Measurements from ENCODE around the gene VPS13D. TPM values are rescaled to one million over a fixed set of nuclear protein-coding genes. Genes with fewer than 3 reads are reported as not detected.
A peak's percentile ranks its signal among the peaks of the same experiment; 100 is the strongest.

VPS13D gene
- total RNA-seq, 1 donor from 2014 or later = 88.9 TPM

DNA sequence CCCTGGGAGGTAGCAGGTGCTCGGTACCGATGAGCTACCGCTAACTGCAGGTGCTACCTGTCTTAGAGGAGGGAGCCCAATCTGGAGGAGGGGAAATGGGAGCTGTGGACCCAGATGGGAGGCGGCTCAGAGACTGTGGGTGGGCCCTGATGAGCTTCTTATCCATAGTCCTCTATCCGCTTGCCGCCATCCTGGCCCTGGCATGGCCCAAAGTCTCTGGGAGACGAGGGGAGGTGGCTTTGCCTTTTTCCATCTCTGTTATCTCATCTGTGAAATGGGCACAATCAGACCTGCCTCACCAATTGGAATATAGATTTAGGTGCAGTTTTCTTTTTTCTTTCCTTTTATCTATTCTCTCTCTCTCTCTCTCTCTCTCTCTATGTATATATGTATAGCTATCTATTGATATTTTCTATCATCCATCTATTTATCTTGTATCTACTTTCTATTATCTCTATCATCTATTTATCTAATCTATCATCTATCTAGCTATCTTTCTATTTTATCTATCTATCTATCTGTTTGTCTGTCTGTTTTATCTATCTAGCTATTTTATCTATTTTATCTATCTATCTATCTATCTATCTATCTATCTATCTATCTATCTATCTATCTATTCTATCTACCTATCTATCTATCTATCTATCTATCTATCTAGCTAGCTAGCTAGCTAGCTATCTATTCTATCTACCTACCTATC lies 46.6 kb upstream of the VPS13D start:
- peak overlapping the region; percentile 88 for H3K27ac ChIP-seq
- no peaks in the 10 kb centered on the region for H3K9me3 ChIP-seq
- no peaks in the 10 kb centered on the region for H3K27me3 ChIP-seq
- no peak overlapping the region for H3K4me3 ChIP-seq
- H3K4me1 ChIP-seq = peaks cover 88% of the 10 kb centered on the region
- no peak for TF ChIP-seq CTCF (IDR thresholded peaks at IDR 0.05)
- no peak for TF ChIP-seq POLR2AphosphoS5 (IDR thresholded peaks at IDR 0.05; ENCODE audit: insufficient read depth in 1 of 2, low read depth in 1 of 2)
- no peak for TF ChIP-seq POLR2A (IDR thresholded peaks at IDR 0.05)
- no peak for DNase-seq (ENCODE audit: extremely low spot score in 2 of 2)
- intact Hi-C loops (cut with DNase I) = no loop called here
- no peaks in the 10 kb centered on the region for H3K36me3 ChIP-seq

GRCh38 chr1:12184008-12184681 lies 45.7 kb upstream of the VPS13D start:
- TF ChIP-seq POLR2A (IDR thresholded peaks at IDR 0.05) (peak in 1 of 2 donors; percentile 26), POLR2AphosphoS5 (IDR thresholded peaks at IDR 0.05; ENCODE audit: insufficient read depth in 1 of 2, low read depth in 1 of 2) (peak; percentile 62 to 88), CTCF (IDR thresholded peaks at IDR 0.05) (peak in 1 of 3 experiments; percentile 14)
- H3K9me3 ChIP-seq = no peaks in the 10 kb centered on the region
- DNase-seq (ENCODE audit: extremely low spot score in 2 of 2) = peak in 1 of 2 donors; percentile 95
- peaks cover 88% of the 10 kb centered on the region for H3K4me1 ChIP-seq
- intact Hi-C loops (cut with DNase I) = no loop called here
- no peaks in the 10 kb centered on the region for H3K27me3 ChIP-seq
- no peaks in the 10 kb centered on the region for H3K36me3 ChIP-seq
- H3K27ac ChIP-seq = peak overlapping the region; percentile 88
- peak overlapping the region; percentile 9 to 30 for H3K4me3 ChIP-seq

DNA sequence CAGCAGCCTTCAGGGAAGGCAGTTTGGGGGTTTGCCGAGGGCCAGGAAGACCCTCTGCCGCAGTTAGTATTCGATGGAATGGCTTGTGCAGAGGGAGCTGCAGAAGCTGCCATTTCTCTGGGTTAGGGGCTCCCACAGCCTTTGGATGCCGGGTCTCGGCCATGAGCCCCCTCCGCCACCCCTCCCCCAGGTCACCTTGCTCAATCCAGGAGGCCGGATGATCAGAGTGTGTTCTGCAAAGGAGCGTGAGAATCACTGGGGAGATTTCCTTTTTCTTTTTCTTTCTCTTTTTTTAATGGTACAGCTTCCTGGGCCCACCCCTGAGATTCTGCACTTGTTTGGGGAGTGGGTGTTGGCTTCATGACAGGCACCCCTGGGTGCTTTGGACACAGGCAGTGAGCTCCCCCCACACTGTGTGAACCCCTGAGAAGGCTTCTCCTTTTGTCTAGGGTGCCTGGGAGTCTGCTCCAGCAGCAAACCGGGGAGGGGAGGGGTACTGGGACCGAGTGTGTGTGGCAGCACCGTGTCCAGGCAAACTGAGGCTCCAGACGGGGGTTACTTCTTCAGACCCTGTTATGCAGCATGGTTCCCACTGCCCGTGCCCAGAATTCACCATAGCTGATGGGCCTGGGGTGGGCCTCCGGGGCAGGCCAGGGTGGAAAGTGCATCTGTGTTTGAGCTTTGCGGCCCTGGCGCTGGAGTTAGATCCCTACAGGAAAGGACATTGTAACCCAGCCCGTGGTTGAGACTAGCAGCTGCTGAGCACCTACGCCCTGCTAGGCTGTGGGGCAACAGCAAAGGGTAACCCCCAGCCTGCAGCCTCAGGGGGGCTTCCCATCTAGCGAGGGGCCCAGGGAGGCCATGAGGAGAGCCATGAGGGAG lies 44.6 kb upstream of the VPS13D start:
- peaks cover 77% of the 10 kb centered on the region for H3K4me1 ChIP-seq
- H3K27ac ChIP-seq = peak overlapping the region; percentile 88
- H3K36me3 ChIP-seq = no peaks in the 10 kb centered on the region
- H3K27me3 ChIP-seq = no peaks in the 10 kb centered on the region
- peak overlapping the region in 1 of 2 donors; percentile 30 for H3K4me3 ChIP-seq
- intact Hi-C loops (cut with DNase I) = no loop called here
- no peaks in the 10 kb centered on the region for H3K9me3 ChIP-seq
- no peak for DNase-seq (ENCODE audit: extremely low spot score in 2 of 2)
- TF ChIP-seq CTCF (IDR thresholded peaks at IDR 0.05) = no peak
- TF ChIP-seq POLR2A (IDR thresholded peaks at IDR 0.05) = no peak
- no peak for TF ChIP-seq POLR2AphosphoS5 (IDR thresholded peaks at IDR 0.05; ENCODE audit: insufficient read depth in 1 of 2, low read depth in 1 of 2)

- H3K36me3 ChIP-seq = peaks cover 0 to 4% of the 10 kb centered on the region in 2 donors
- intact Hi-C loops (cut with DNase I) = no loop called here
- no peaks in the 10 kb centered on the region for H3K9me3 ChIP-seq
- peak in 1 of 2 donors; percentile 33 for TF ChIP-seq POLR2AphosphoS5 (IDR thresholded peaks at IDR 0.05; ENCODE audit: insufficient read depth in 1 of 2, low read depth in 1 of 2)
- no peak for TF ChIP-seq CTCF (IDR thresholded peaks at IDR 0.05)
- TF ChIP-seq POLR2A (IDR thresholded peaks at IDR 0.05) = no peak
- no peaks in the 10 kb centered on the region for H3K27me3 ChIP-seq
- H3K4me3 ChIP-seq = peak overlapping the region in 1 of 2 donors; percentile 5
- DNase-seq (ENCODE audit: extremely low spot score in 2 of 2) = no peak
- peak overlapping the region; percentile 88 for H3K27ac ChIP-seq
- H3K4me1 ChIP-seq = peaks cover 72% of the 10 kb centered on the region
Measured at GRCh38 chr1:12185918-12186678, 43.7 kb upstream of the VPS13D start.

All from vagina (tissue), 2 donors.